ENCODE measurements around the gene RMND5A.
"Not testable (repeated sequence)": the region's sequence is repeated elsewhere in the genome, so short reads cannot be mapped to it uniquely, and the experiment has no call there.

Gene RMND5A, protein sequence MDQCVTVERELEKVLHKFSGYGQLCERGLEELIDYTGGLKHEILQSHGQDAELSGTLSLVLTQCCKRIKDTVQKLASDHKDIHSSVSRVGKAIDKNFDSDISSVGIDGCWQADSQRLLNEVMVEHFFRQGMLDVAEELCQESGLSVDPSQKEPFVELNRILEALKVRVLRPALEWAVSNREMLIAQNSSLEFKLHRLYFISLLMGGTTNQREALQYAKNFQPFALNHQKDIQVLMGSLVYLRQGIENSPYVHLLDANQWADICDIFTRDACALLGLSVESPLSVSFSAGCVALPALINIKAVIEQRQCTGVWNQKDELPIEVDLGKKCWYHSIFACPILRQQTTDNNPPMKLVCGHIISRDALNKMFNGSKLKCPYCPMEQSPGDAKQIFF

GRCh38 chr2:86719637-86720539 lies at the start of gene RMND5A:
Gene RMND5A (plus strand): TSS chr2:86720291. CDS start chr2:86720668, 377 bp downstream.
- DNase-seq (ENCODE audit: low read depth, low spot score), result peak; percentile 79

GRCh38 chr2:86671337-86671981 lies 48.6 kb upstream of the RMND5A start:
- no peak for DNase-seq (ENCODE audit: low read depth, low spot score)

- no peak for DNase-seq (ENCODE audit: low read depth, low spot score)
Measured at GRCh38 chr2:86672027-86672545, 48.0 kb upstream of the RMND5A start.

- DNase-seq (ENCODE audit: low read depth, low spot score), result no peak
Measured at GRCh38 chr2:86673011-86673410, 47.1 kb upstream of the RMND5A start.

DNA sequence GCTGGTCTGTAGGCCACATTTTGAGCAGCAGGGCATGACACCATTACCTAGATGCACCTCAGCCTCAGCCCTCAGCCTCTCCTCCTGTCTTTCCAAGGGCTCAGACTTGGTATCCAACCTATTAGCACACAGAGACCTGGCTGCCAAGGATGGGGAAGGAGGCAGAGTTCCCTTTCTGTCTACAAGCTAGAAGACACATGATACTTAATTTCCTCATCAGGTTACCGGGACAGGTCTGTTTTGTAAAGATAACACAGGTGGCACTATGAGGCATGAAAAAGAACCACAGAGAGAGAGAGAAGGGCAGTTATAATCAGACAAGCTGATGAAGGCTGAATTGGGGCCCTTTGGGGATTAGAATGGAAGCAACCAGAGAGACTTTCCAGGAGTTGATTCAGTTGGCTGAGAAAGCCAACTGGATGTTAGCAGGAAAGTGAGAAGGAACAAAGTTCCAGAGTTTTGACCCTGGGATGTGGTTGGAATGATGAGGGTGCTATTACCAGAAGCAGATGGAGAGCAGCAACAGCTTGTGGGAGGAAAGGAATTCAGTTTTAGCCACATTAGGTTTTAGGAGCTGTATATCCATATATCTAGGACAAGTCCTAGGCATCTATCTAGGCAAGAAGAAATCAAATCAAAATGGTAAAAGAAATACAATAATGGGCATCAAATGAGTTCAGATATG lies 46.0 kb upstream of the RMND5A start:
- DNase-seq (ENCODE audit: low read depth, low spot score), result no peak

GRCh38 chr2:86675104-86675503 lies 45.0 kb upstream of the RMND5A start:
- no peak for DNase-seq (ENCODE audit: low read depth, low spot score)

DNA sequence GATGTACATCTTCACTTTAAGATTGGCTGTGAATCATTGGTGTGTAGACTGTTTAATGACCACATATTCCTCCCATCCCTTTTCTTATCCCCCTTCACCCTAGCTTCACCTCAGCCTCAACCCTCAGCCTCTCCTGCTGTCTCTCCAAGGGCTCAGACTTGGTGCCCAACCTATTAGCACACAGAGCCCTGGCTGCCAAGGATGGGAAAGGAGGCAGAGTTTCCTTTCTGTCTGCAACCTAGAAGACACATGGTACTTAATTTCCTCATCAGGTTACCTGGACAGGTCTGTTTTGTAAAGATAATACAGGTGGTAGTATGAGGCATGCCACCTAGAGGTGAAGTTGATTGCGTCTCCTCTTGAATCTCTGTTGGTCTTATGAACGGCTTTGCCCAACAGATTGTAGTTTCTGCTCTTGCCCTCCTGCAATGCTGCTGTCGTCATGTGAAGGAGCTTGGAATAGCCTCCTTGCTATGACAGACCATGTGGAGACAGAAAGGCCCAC lies 44.5 kb upstream of the RMND5A start:
- no peak for DNase-seq (ENCODE audit: low read depth, low spot score)

- DNase-seq (ENCODE audit: low read depth, low spot score), result no peak
Measured at GRCh38 chr2:86677816-86678215, 42.3 kb upstream of the RMND5A start.

DNA sequence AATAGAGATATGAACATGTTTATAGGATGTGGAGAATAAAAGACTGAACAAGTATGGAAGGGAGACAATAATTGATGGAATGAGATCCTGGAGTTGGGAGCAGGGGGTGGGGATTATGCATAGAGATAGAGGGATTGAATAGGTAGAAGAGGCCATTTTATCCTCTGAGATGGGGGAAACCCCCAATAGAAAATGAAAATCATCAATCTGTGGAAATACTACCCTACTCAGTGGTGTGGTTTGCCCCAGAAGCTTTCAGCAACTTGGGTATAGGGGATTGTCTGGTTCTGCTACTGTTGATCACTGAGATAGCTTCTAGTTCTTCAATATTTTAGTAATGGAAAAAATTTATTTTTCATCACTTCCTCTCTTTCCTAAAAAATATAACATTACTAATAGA lies 41.1 kb upstream of the RMND5A start:
- DNase-seq (ENCODE audit: low read depth, low spot score), result no peak

DNA sequence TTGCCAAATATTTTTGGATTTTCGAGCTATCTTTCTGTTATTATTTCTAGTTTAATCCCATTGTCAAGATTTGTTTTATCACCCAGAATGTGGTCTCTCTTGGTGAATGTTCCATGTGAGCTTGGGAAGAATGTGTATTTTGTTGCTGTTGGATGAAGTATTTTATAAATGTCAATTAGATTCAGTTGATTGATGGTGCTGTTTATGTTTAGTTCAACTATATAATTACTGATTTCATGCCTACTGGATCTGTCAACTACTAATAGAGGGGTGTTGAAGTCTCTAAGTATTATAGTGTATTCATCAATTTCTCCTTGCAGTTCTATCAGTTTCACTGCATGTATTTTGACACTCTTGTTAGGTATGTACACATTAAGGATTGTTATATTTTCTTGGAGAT lies 34.7 kb upstream of the RMND5A start:
- no peak for DNase-seq (ENCODE audit: low read depth, low spot score)

GRCh38 chr2:86686460-86686859 lies 33.6 kb upstream of the RMND5A start:
- no peak for DNase-seq (ENCODE audit: low read depth, low spot score)

GRCh38 chr2:86686905-86687304 lies 33.2 kb upstream of the RMND5A start:
- DNase-seq (ENCODE audit: low read depth, low spot score), result no peak

DNA sequence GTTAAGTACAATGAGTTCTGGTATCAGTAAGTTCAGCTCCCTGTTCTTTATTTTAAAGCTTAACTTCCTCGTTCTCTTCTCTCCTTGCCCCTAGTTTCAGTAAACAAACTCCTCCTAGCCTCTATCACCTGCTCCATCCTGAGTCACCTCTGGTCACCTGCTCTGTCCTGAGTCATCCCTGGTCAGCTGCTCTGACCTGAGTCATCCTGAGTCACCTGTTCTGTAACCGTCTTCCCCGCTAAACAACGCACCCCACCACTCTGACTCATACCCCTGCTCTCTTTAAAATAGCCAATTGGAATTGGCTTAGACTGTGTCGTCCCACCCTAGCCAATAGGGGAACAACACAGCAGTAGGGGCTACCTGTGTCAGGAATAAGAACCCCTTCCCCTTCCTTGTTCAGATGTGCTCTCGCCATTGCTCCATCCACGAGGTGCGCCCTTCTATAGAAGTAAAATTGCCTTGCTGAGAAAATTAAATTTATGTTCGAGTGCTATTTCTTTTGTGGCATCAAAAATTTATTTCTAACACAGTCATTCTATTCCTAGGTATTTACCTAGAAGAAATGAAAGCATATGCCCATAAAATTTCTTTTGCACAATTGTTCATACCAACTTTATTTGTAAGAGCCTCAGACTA lies 24.9 kb upstream of the RMND5A start:
- no peak for DNase-seq (ENCODE audit: low read depth, low spot score)

DNA sequence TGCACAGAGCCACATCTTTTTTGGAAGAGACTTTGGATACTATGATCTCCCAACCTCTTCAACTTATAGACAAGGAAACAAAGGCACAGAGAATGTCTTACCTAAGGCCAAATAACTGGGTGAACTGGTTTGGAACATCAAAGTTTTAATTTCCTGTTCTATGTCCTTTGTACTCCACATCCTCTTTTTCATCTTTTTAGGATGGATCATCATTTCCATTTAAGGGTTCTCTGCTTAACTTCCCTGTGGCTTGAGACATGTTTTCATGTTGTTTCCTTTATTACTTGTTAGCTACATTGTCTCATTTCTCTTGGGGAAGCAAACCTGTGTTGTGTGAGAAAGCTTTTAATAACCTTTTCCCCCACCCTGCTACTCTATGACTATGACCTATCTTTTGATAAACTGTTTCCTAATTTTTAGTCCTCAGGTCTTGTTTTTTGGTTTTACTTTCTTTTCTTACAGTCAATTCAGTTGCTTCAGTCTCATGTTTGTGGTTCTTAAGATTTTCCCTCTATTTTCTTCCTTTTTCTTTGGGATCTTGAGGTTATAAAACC lies 22.5 kb upstream of the RMND5A start:
- no peak for DNase-seq (ENCODE audit: low read depth, low spot score)

DNA sequence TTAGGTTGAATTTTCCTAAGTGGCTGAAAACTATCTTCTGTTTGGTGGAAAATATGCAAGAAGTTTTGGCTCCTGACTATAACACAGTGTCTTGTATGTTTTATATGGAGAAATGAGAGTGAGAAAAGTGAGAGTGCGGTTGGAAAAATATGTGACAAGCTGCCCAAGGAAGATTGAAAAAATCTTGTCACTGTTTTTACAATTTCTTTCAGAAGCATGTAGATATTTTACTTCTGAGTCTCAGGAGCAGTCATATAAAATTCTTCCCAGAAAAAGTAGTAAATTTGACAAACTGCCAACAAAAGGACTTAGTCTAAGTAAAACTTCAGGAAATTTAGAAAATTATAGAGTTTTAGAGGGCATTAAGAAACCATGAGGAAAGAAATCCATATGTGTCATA lies 19.4 kb upstream of the RMND5A start:
- DNase-seq (ENCODE audit: low read depth, low spot score), result no peak

DNA sequence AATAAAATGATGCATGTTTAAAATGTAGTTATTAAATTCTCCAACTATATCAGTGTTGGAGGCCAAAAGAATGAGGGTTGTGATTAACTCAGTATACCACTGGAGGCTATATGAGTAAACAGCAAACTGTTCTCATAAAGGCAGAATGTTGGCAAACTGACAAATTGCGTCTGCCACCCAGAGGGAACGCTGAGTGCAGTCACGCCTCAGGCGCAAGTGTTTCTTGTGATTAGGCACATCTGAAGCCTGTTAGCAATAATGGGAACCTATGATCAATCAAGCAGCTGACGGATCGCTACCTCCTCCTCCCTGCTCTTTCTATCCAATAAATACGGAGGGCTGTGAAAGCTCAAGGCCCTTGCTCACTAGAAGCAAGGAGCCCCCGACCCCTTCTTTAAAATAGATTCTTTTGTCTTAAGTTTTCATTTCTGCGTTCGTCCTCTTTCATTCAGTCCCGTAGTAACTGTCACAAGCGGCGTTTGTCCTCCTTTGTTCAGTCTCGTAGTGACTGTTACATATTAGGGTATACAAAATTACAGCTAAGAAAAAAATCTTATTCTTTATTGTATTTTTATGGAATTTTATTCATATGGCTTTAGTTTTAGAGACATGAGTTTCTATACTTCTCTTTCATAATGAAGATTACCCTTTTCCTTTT lies 16.3 kb upstream of the RMND5A start:
- no peak for DNase-seq (ENCODE audit: low read depth, low spot score)

GRCh38 chr2:86704459-86704971 lies 15.6 kb upstream of the RMND5A start:
- peak; percentile 37 for DNase-seq (ENCODE audit: low read depth, low spot score)

GRCh38 chr2:86706220-86706619 lies 13.9 kb upstream of the RMND5A start:
- no peak for DNase-seq (ENCODE audit: low read depth, low spot score)

- no peak for DNase-seq (ENCODE audit: low read depth, low spot score)
Measured at GRCh38 chr2:86706935-86707334, 13.2 kb upstream of the RMND5A start.

- DNase-seq (ENCODE audit: low read depth, low spot score), result not testable (repeated sequence)
Measured at GRCh38 chr2:86708126-86708525, 12.0 kb upstream of the RMND5A start.

Measured in brain pericyte (primary cell).